HG03097 (cell line): Measurements from ENCODE around the gene ASB2.

Experiments
- ATAC-seq: cut with Tn5 transposase; IDR thresholded peaks from one replicate; pipeline ENCODE4 v1.9.1; 2021; ENCODE audit not compliant: unreplicated experiment, low FRiP score

Gene ASB2

DNA sequence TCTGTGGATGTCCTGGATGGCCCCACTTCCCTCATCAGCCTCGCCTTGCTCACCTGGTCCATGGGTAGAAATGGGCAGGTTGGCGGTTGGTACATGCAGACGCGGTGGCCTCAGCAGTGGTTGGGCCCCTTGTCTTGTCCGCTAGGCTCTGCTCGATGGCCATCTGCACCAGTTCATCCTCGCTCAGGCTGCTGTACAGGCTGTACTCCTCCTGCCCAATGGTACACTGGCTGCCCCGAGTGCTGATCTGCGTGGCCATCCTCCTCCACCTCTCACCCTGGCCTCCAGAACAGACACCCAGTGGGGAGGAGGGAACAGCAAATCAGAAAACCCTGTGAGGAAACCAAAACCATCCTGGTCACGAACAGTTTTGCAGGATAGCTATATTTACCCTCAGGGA lies 12.1 kb downstream of the ASB2 start:
- ATAC-seq: no peak

DNA sequence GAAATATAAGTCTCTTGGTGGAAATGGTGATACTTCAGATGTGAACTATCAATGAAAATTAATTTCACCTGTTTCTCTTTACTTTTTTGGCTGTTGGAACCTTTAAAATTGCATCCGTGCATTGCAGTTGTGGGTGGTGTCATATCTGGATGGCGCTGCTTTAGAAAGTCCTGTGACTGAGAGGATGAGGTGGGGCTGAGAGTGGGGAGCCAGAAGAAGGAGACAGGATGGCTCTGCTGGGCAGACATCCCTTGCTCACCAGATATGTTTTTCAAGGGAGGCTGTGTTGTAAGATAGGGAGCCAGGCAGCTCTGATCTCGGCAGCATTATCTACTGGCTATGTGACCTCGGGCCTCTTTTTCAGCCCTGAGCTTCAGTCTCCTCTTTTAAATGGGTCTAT lies 12.7 kb downstream of the ASB2 start:
- ATAC-seq: no peak

DNA sequence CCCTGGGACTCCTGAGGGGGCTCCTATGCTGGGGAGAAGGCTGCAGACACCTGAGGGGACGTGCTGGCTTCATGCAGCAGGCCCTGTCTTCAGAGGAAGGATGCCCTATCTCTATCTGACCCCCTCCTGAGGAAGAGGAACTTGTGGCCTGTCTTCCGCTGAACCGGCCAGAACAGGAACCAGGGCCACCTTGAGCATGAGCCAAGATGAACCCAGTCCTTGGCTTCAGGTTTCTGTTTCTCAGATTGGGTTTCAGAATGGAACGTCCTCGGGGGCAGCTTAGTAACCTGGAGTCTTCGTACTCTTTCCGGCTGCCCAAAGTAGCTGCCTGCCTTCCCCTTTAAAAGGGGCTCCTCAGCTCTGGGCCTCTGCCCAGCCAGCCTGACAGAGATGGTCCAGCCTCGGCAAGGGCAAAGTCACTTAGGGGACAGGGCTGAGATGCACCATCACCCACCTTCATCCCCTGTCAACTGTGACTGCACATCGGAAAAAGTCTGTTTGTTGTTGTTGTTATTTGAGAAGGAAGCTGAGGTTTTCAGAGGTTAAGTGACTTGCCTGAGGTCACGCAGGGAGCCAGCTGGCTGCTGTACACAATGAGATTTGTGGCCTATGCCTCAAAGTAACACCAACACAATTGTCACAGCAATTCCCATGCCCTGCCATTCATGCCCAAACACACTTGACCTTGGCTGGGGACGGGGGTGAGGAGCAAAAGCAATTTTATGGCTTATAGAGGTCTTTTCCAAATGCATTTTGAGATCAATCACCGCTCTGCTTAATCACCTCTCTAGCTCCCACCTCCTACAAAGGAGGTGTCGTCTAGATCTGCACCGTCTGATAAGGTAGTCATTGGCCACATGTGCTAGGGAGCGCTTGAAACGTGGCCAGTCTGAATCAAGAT lies 13.4 kb downstream of the ASB2 start:
- peak; percentile 50 for ATAC-seq

DNA sequence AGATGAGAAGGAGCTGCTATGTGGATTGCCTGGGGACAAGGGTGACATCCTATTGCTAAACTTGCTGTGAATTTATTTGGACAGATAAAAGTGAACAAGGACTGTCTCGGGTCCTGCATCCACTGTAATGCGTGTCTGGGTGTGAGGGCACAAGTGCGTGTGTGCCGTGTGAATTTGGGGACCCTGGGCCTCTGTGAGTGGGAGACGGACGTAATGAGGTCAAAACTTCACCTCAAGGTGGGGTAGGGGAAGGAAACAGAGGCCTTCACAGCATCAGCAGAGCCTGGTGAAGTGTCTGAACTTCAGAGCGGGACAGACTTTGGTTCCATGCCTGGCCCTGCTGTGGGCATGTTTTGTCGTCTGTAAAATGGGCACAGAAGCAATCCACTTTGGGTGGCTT lies 14.8 kb downstream of the ASB2 start:
- ATAC-seq: no peak

DNA sequence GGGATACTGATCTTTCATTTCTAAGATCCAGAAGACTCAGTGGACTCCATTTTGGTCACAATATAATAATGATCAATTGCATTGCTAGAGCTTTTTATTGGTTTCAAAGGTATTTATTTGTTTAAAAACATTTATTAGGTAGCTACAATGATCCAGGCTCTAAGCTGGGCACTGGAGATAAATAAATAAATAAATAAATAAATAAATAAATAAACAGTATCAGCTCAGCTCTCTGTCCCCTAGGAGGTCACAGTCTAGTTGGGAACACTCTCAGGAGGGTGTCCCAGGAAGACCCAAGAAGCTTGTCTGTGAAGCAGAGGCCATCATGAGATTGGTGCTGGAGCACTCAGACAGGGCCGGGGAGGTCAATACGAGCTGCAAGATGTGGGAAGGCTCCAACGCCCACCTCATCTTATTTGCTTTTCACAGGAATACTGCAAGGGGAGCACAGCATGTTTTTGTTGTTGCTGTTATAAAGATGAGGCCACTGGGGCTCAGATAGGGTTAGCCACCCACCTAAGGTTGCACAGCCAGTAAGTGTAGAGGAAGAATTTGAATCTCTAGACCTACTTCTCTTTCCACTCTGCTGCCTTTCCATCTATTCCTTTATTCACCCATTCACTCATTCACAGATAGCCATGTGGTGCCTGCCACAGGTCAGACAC lies 15.5 kb downstream of the ASB2 start:
- ATAC-seq: no peak

DNA sequence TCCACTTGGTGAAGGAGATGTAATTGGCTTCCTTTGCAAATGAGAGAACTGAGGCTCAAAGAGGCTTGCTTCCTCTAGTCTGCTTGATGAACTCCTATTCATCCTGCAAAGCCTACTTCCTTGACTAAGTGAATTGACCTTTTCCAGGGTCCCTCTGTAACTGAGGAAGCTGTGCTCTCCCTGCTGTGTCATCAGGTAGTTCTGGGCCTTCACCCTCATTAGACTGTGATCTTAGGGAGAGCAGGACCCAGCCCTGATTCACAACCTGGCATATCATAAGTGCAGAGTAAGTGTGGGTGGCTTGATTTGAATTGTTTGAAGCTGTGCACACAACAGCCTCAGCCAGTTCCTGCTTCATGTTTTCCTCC lies 16.3 kb downstream of the ASB2 start:
- no peak for ATAC-seq

DNA sequence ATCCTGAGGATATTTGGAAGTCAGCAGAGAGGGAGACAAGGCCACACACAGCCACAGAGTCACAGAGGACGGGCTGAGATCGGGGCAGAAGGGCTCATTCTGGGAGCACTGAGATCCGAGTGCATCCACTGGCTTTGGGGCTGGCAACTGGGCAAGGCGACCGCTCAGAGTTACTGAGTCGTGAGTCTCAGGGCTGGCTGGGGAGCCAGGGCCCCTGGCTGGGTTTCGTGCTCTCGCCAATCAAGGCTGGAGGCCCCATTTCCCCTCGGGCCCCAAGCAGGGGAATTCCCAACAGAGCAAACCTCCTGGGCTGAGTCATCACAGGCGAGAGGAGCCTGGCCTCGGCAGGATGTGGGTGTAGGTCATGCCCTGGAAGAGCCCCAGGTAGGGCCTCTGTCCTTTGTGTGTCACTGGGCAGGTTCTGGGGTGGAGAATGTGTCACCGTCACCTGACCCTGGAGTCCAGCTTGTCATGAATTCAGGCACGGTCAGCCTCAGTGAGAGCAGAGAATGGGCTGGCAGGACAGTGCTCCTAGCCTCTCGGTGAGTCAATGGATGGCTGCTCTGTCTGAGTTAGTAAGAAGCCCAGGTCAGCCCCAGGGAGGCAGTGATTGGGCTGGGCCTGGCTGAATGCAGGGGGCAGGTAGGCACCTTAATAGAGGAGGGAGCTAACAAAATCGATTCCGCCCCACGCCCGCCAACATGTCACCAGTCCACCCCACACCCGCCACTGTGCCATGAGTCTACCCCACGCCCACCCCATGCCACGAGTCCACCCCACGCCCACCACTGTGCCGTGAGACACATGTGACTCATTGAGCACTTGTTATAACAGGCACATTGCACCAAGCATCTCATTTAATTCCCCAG lies 16.9 kb downstream of the ASB2 start:
- peak; percentile 71 for ATAC-seq

DNA sequence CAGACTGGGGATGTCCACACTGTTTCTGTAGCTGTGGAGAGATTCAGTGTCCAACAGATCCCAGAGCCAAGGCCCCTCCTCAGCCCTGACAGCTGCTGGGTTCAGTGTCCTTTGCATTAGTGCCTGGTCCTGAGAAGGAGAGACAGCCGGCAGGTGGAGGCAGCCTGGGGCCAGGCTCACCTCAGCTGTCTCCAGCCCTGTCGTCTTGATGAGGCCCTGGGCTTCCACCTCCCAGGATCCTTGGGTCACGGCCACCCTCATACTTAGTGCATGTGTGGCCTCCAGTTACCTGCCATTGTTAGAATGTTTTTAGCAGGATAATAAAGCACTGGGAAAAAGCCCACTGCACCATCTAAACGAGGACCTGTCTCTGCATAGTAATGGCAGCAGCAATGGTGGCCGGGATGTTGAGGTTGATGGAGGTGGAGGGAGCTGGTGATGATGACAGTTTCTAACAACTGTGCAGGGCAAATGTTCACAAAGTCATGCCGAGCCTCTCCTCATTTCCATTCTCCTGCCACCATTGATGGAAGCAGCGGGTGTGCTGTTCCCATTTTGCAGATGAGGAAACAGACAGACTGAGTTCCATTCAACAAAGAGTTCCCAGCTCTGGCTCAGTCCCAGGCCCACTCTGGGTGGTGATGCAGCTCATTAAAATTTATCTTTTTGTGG lies 17.7 kb downstream of the ASB2 start:
- no peak for ATAC-seq

DNA sequence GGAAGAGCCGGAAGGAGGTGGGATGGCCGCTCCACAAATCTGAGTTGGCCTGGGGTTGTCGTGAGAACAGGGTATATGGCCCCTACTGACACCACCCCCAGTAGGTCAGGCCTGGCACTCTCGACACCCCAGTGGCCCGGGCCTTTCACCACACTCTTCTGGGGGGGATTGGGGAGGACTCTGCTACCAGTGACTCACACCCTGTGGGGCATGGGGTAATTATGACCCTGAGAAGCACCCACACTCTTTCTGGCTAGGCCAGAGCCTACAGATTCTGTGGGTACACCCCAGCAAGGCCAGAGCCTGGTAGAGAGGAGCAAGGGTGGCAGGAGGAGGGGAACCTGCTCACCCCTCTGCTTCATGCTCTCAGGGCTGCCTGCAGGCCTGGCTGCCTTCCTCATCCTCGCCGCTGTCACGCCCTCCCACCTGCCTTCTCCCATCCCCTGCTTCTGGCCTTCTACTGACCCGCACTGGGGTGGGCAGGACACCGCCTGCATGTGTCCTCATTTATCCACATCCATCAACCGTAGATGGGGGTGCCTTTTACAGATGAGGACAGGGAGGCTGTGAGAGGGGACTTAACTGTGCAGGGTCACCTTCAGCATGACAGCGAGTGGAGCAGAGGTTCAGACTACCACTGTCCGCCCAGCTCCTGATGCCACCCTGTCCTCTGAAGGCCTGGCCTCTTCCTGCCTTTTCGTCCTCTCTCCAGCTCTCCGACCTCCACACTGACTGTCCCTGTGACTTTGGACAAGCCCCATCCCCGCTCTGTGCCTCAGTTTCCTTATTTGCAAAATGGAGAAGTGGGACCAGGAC lies 18.4 kb downstream of the ASB2 start:
- no peak for ATAC-seq

DNA sequence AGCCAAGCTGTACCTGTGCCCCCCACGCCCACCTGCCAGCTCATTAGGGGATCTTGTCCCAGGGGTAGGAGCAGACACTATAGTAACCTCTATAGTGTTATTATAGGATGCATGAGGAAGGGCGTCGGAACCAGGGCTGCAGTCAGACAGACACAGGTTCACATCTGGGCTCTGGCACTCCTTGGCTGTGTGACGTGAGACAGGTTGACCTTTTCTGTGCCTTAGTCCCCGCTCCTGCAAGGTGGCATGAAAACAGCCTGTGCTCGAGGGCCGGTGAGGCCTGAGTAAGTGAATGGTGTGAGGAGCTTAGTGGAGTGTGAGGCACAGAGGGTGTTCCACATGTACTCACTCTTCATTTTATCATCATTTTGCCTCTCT lies 19.0 kb downstream of the ASB2 start:
- ATAC-seq: no peak

DNA sequence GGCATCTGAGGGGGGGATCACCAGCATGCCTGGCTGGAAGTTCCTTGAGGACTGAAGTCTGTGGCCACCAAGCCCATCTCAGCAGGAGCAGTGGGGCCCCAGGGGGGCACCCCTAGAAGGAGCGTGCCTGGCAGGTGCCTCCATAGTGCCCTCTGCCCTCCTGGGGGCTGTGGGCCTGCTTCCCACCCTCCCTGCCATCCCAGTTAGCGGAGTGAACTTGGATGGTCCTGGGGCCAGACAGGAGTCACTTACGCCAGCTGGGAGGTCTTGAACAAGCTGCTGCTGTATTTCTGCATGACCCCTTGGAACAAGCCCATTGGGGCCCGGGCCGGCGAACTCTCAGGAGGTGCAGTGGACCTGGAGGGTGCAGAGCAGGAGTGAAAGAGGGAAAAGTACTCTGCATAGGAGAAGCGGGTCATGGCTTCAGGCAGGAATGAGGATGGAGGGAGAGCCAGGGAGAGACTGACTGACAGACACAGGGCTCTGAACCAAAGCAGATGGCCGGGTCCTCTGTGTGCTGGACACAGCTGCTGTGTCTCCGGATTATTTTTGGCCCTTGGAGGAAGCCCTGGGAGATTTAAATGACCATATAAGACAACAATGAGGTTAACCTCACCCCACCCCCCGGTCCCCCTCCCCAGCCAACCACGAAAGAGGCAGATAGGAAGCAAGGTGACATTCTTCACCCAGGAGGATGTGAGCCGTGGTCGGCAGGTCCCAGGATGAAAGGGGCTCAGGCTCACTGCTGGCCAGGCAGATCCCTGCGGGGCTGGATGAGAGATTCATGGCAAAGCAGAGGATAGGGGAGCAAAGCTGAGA lies 19.6 kb downstream of the ASB2 start:
- no peak for ATAC-seq

DNA sequence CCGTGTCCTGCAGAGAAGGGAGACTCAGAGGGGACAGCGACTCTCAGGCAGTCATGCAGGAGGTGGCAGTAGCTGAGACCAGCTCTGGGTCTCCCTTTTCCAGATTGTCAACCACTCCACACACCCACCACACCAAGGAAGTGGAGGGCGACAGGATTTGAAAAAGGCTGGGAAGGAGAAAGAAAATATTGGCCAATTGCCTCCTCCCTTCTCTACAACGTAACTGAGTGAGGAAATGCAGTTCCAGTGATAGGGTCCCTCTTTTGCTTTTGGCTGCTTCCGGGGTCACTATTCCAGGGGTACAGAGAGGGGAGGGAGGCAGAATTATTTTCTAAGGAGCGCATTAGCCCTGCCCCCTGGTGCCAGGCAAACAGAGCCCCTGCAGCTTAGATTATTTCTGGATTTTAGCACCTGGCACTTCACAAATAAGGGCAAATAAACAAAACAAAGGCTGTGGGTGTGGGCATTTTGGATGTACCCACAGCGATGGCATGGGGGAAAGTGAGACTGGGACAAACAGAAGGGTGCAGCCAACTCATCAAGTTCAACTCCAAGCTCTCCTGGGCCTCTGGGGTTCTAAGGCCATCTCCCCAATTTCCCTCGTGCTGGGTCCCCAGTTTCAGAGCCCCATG lies 20.4 kb downstream of the ASB2 start:
- ATAC-seq: no peak

DNA sequence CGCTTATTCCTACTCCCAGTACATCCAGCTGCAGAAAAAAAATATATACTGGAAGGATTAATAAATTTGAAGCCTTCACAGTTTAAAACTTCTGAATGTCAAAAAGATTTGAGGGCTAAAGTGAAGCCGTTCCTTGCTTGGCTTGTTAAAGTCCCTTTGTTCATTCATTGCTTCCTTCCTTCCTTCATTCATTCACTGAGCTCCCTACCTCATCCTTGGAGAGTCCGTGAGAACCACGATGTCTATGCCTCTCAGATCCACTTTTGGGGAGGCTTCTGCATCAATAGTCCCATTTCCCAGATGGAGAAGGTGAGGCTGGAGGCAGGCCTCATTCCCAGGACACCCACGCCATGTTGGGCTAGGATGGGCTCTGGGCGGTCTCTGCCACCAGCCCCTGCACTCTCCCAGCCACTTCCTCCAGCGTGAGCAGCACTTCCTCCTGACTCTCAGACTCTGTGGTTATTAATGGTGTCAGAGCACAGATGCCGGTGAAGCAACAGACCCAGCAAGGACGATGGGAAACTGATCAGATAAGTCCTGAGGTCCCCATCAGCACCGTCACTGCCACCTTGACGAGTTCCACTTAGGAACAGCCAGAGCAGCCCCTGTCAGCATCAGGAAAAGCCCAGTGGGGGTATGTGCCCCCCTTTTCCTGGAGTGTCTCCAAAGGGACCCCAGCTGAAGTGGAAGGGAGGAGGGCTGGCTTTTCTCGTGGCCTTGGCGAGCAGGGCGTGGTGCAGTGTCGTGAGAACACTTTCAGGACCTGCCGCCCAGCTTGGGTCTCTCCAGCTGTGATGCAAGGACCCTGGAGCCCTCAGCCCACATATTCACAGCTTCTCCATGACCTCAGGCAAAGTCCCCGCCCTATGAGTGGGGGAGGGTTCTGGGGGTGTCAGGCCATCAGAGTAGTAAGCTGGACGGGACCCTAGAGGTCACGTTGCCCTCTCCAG lies 21.2 kb downstream of the ASB2 start:
- peak; percentile 29 for ATAC-seq

DNA sequence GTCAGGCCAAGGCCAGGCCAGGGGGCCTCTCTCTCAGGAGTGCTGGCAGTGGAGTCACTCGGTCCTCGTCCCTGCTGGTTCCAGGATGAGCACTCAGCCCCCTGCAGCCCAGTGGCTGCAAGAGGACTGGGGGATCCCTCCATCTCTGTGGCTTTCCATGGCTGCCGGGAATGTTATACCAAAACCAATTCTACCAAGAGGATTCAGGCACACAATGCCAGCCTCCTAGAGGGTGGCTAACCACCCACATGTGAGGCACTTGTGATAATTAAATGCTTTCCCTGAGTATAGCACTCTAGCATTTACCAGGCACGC lies 21.9 kb downstream of the ASB2 start:
- ATAC-seq: no peak

DNA sequence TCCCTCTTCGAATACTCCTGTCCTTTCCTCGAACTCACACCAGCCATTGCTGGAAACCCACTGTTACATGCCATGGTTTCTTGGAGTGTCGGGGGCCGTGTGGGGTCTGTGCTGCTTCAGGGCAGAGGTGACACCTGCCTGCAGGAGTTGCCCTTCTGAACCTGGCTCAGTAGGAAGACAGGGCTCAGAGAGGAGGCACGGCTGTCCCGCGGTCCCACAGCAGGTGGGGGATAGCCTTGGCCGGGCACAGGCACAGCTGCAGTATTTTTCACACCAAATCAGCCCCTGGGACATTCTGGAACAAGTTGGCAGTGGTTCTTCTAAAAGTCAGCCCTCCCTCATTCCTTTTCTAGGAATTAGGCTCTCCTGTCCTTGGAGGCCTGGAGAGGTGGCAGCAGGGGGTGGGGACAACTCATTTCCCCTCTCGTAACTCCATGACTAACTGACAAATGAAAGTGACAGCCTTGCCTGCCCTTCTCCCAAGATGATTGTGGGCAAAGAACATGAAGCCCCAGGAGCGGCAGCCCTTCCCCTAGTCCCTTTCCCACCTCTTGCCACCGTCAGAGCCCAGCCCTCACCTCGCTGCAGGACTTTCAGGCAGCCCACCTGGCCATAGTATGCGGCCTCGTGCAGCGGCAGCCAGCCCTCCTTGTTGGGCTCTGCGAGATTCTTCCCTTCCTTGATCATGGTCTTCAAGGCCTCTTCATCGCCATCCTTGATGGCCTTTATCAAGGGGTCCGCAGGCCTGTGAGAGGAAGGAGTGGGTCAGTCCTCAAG lies 22.4 kb downstream of the ASB2 start:
- no peak for ATAC-seq

DNA sequence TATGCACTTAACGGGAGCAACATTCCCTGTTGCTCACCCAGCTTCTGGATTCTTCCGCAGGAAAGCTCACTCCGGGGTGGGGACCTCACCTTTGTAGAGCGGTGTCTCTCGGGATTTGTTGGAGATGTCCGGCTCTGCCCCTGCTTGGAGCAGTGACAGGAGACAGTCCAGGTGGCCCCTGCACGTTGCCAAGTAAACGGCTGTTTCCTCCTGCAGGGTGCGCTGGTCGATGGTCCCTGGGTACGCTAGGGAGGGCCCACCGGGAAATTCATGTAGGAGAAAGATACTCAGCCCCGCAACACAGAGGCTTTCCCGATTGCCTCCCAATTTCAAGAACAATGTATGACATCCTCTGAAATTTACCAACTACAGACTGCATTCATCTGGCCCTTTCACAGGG lies 23.1 kb downstream of the ASB2 start:
- no peak for ATAC-seq

DNA sequence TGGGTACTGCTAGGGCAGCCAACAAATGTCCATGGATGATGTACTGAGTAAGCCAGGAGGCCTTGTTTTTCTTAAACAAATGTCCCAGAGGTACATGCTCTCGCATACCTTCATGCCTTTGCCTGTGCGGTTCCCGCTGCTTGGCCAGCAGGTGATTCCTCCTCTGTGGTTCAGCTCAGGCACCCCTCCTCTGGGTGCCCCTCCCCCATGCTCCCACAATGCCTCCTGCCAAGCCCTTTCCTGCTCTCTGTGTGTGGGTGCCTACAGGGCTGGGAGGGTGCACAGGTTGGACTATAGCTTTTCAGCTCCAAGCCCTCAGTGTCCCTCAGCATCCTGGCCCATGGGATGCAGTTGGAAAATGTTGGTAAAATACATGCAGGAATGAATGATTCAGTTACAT lies 23.5 kb downstream of the ASB2 start:
- ATAC-seq: no peak
